Measurements from ENCODE around the gene FYCO1. TPM values are rescaled to one million over a fixed set of nuclear protein-coding genes. Genes with fewer than 3 reads are reported as not detected.

Gene FYCO1
- total RNA-seq, 1 donor from 2014 or later: 14.9 TPM

- ATAC-seq (ENCODE audit: low read depth) (no peak), DNase-seq (no peak)
- Mint-ChIP-seq H3K36me3 (ENCODE audit: low read depth) (peaks cover 14% of the 10 kb centered on the region), H3K4me1 (peaks cover 39% of the 10 kb centered on the region), H3K4me3 (no peak overlapping the region), H3K27me3 (no peaks in the 10 kb centered on the region), H3K27ac (no peak overlapping the region), H3K9me3 (no peaks in the 10 kb centered on the region)
- CTCF ChIA-PET: no interaction called here
- POLR2A ChIA-PET: no interaction called here
- no peak for TF ChIP-seq CTCF (IDR thresholded peaks at IDR 0.05)
- intact Hi-C loops (cut with micrococcal nuclease): loop anchor here (10.0 kb wide), 2 partner anchors 397 to 543 kb away; partner anchors contain the start of gene LIMD1
These were observed 4.3 kb downstream of the FYCO1 start for GRCh38 chr3:45991341-45991740.

GRCh38 chr3:45990181-45990580, 5.4 kb downstream of the FYCO1 start:
- no peak for DNase-seq
- Mint-ChIP-seq H3K36me3 (ENCODE audit: low read depth) (peaks cover 19% of the 10 kb centered on the region), H3K4me3 (no peak overlapping the region), H3K27me3 (no peaks in the 10 kb centered on the region), H3K27ac (no peak overlapping the region), H3K9me3 (no peaks in the 10 kb centered on the region), H3K4me1 (peaks cover 33% of the 10 kb centered on the region)
- POLR2A ChIA-PET: no interaction called here
- no peak for ATAC-seq (ENCODE audit: low read depth)
- CTCF ChIA-PET: interaction anchor here (1.1 kb wide), 1 partner anchor 9 kb away, joined by 3 read pairs; no protein-coding TSS in a partner anchor
- no peak for TF ChIP-seq CTCF (IDR thresholded peaks at IDR 0.05)
- intact Hi-C loops (cut with micrococcal nuclease): loop anchor here (10.0 kb wide), 2 partner anchors 395 to 545 kb away; partner anchors contain the start of gene LIMD1

- intact Hi-C loops (cut with micrococcal nuclease): no loop called here
- H3K27ac Mint-ChIP-seq: no peak overlapping the region
- H3K4me1 Mint-ChIP-seq: peaks cover 26% of the 10 kb centered on the region
- no peak for DNase-seq
- no peaks in the 10 kb centered on the region for H3K27me3 Mint-ChIP-seq
- ChIA-PET CTCF (no interaction called here), POLR2A (interaction anchor here (0.7 kb wide), 1 partner anchor 8 kb away, joined by 3 read pairs; no protein-coding TSS in a partner anchor)
- TF ChIP-seq CTCF (IDR thresholded peaks at IDR 0.05): no peak
- peaks cover 31% of the 10 kb centered on the region for H3K36me3 Mint-ChIP-seq (ENCODE audit: low read depth)
- H3K4me3 Mint-ChIP-seq: no peak overlapping the region
- H3K9me3 Mint-ChIP-seq: no peaks in the 10 kb centered on the region
- no peak for ATAC-seq (ENCODE audit: low read depth)
These were observed 6.8 kb downstream of the FYCO1 start for GRCh38 chr3:45988804-45989203.

GRCh38 chr3:45988362-45988761, 7.3 kb downstream of the FYCO1 start:
- Mint-ChIP-seq H3K4me3 (no peak overlapping the region), H3K27ac (no peak overlapping the region), H3K4me1 (peaks cover 23% of the 10 kb centered on the region), H3K9me3 (no peaks in the 10 kb centered on the region), H3K36me3 (ENCODE audit: low read depth) (peaks cover 36% of the 10 kb centered on the region), H3K27me3 (no peaks in the 10 kb centered on the region)
- intact Hi-C loops (cut with micrococcal nuclease): no loop called here
- DNase-seq (no peak), ATAC-seq (ENCODE audit: low read depth) (no peak)
- ChIA-PET POLR2A (no interaction called here), CTCF (no interaction called here)
- TF ChIP-seq CTCF (IDR thresholded peaks at IDR 0.05): no peak

- ATAC-seq (ENCODE audit: low read depth) (no peak), DNase-seq (no peak)
- no peaks in the 10 kb centered on the region for H3K27me3 Mint-ChIP-seq
- H3K36me3 Mint-ChIP-seq (ENCODE audit: low read depth): peaks cover 43% of the 10 kb centered on the region
- H3K4me3 Mint-ChIP-seq: no peak overlapping the region
- H3K4me1 Mint-ChIP-seq: peaks cover 15% of the 10 kb centered on the region
- POLR2A ChIA-PET: no interaction called here
- CTCF ChIA-PET: no interaction called here
- no peak overlapping the region for H3K27ac Mint-ChIP-seq
- no peak for TF ChIP-seq CTCF (IDR thresholded peaks at IDR 0.05)
- intact Hi-C loops (cut with micrococcal nuclease): no loop called here
- no peaks in the 10 kb centered on the region for H3K9me3 Mint-ChIP-seq
These were observed 8.0 kb downstream of the FYCO1 start for GRCh38 chr3:45987368-45988291.
